AG09319 (cell line): ENCODE data around the gene CROCC2.

Experiments used
- DNase-seq: peaks from one replicate; pipeline ENCODE4 v3.0.0-alpha.2; 2010; ENCODE audit warnings: low read depth; ENCODE audit errors: extremely low read depth
- CTCF ChIP-seq: IDR thresholded peaks from 2 replicates; pipeline ENCODE4 v1.5.1; 2011; ENCODE audit warnings: low read depth, mild to moderate bottlenecking, inconsistent platforms, low read length, moderate library complexity

The CROCC2 gene

GRCh38 chr2:241025639-241026038 lies 119.5 kb downstream of the CROCC2 start:
- no peak for DNase-seq
- no peak for TF ChIP-seq CTCF

GRCh38 chr2:241029599-241030332 lies 123.6 kb downstream of the CROCC2 start:
- TF ChIP-seq CTCF = no peak
- no peak for DNase-seq

- TF ChIP-seq CTCF = no peak
- DNase-seq = no peak
Observed at GRCh38 chr2:241030333-241030680, 124.2 kb downstream of the CROCC2 start.

- DNase-seq = no peak
- TF ChIP-seq CTCF = no peak
Observed at GRCh38 chr2:241030883-241031282, 124.7 kb downstream of the CROCC2 start.

- DNase-seq = no peak
- TF ChIP-seq CTCF = no peak
Observed at GRCh38 chr2:241031436-241032165, 125.5 kb downstream of the CROCC2 start.

- no peak for TF ChIP-seq CTCF
- no peak for DNase-seq
Observed at GRCh38 chr2:241033336-241033987, 127.3 kb downstream of the CROCC2 start.

GRCh38 chr2:241033994-241034393 lies 127.9 kb downstream of the CROCC2 start:
- no peak for DNase-seq
- no peak for TF ChIP-seq CTCF
